ENCODE measurements around the gene MED27. TPM values are rescaled to one million over a fixed set of nuclear protein-coding genes. Genes with fewer than 3 reads are reported as not detected.

MED27 gene
- total RNA-seq, 1 experiment from 2014 or later, result 38.4 TPM

DNA sequence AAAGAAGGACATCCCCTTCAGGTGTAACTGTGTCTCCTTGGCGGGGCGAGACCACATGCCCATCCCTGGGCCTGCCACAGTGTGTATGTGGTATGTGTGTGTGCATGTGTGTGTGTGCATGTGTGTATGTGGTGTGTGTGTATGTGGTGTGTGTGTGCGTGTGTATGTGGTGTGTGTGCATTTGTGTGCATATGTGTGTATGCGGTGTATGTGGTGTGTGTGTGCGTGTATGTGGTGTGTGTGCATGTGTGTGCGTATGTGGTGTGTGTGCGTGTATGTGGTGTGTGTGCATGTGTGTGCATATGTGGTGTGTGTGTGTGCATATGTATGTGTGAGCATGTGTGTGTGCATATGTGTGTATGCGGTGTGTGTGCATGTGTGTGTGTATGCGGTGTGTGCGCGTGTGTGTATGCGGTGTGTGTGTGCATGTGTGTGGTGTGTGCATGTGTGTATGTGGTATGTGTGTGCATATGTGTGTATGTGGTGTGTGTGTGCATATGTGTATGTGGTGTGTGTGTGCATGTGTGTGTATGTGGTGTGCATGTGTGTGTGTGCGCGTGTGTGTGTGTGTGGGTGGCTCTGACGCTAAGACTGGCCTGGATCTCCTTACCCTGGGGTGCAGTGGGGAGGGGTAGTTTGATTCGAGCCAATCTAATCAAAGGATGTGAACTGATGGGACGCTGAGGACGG, 231.9 kb downstream of the MED27 start:
- H3K27me3 ChIP-seq (ENCODE audit: low read length), result no peaks in the 10 kb centered on the region
- no peaks in the 10 kb centered on the region for H3F3A ChIP-seq (ENCODE audit: low read length, unreplicated experiment)
- TF ChIP-seq, protein P1, sequence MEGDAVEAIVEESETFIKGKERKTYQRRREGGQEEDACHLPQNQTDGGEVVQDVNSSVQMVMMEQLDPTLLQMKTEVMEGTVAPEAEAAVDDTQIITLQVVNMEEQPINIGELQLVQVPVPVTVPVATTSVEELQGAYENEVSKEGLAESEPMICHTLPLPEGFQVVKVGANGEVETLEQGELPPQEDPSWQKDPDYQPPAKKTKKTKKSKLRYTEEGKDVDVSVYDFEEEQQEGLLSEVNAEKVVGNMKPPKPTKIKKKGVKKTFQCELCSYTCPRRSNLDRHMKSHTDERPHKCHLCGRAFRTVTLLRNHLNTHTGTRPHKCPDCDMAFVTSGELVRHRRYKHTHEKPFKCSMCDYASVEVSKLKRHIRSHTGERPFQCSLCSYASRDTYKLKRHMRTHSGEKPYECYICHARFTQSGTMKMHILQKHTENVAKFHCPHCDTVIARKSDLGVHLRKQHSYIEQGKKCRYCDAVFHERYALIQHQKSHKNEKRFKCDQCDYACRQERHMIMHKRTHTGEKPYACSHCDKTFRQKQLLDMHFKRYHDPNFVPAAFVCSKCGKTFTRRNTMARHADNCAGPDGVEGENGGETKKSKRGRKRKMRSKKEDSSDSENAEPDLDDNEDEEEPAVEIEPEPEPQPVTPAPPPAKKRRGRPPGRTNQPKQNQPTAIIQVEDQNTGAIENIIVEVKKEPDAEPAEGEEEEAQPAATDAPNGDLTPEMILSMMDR (conservative IDR thresholded peaks at IDR 0.05; ENCODE audit: low read depth, low read length), result no peak
- TF ChIP-seq EZH2phosphoT487 (IDR thresholded peaks at IDR 0.05; ENCODE audit: borderline replicate concordance, low read length), result no peak
- TF ChIP-seq EZH2 (IDR thresholded peaks at IDR 0.05; ENCODE audit: low read length, unreplicated experiment), result no peak
- no TSS peak for BruUV-seq (replicated peaks)
- no peaks in the 10 kb centered on the region for H3K4me1 ChIP-seq (ENCODE audit: insufficient read depth, low read length)
- H3K9ac ChIP-seq (ENCODE audit: low read length), result no peak overlapping the region
- H3K27ac ChIP-seq (ENCODE audit: low read length), result no peak overlapping the region
- no peaks in the 10 kb centered on the region for H3K36me3 ChIP-seq (ENCODE audit: low read depth, low read length)
- ATAC-seq (no peak), DNase-seq (no peak)
- ChIA-PET POLR2A (ENCODE audit: unreplicated experiment) (no interaction called here), CTCF (no interaction called here)
- no peaks in the 10 kb centered on the region for H3K9me2 ChIP-seq (replicated peaks; ENCODE audit: low read length)
- intact Hi-C loops (cut with micrococcal nuclease), result no loop called here
- no peaks in the 10 kb centered on the region for H3K9me3 ChIP-seq (ENCODE audit: low read length)
- H3K4me3 ChIP-seq (ENCODE audit: low read length), result no peak overlapping the region
- no peak overlapping the region for H3K4me2 ChIP-seq (ENCODE audit: low read length)
- H4K20me1 ChIP-seq (ENCODE audit: low read length), result no peaks in the 10 kb centered on the region
- H2AFZ ChIP-seq (ENCODE audit: low read length), result no peak overlapping the region
- no peaks in the 10 kb centered on the region for H3K79me2 ChIP-seq (ENCODE audit: low read length)

DNA sequence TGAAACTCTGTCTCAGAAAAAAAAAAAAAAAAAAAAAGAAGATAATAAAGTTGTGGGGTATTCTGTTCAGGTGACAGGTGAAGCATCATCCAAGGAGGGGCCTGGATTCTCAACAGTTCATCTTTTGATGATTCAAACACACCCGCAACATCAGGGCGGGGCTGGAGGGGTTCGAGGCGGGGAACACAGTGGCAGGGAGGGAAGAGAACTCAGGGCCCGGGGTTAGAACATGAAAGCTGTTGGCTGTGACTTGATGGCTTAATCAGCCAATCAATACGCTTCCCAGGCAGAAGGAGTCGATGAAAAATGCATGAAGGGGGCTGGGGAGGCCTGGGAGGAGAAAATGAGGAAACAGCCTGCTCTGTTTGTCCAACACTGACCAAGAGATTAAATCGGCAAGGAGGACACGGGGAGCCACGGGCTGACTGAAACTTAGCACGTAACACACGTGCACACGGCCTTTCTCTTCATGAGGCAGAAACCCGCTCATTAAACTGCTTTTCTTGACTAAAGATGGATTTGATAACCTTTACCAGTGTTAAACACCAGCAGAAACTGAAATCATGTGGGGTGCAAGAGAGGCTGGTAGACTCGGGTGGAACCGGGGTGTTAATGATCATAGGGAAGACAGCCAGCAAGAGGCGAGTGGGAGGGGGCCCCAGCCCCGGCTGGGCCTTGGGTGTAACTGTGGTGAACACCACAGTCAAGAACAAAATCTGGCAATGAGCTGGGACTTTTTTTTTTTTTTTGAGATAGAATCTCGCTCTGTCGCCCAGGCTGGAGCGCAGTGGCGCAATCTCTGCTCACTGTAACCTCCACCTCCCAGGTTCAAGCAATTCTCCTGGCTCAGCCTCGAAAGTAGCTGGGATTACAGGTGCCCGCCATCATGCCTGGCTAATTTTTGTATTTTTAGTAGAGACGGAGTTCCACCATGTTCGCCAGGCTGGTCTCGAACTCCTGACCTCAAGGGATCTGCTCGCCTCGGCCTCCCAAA, 234.1 kb downstream of the MED27 start:
- intact Hi-C loops (cut with micrococcal nuclease), result no loop called here
- Histone ChIP-seq H3K27ac (ENCODE audit: low read length) (no peak overlapping the region), H2AFZ (ENCODE audit: low read length) (no peak overlapping the region), H4K20me1 (ENCODE audit: low read length) (no peaks in the 10 kb centered on the region), H3K27me3 (ENCODE audit: low read length) (no peaks in the 10 kb centered on the region), H3K4me1 (ENCODE audit: insufficient read depth, low read length) (no peaks in the 10 kb centered on the region), H3K9me3 (ENCODE audit: low read length) (no peaks in the 10 kb centered on the region), H3K9me2 (replicated peaks; ENCODE audit: low read length) (no peaks in the 10 kb centered on the region), H3K4me3 (ENCODE audit: low read length) (no peak overlapping the region), H3K4me2 (ENCODE audit: low read length) (no peak overlapping the region), H3F3A (ENCODE audit: low read length, unreplicated experiment) (no peaks in the 10 kb centered on the region), H3K36me3 (ENCODE audit: low read depth, low read length) (no peaks in the 10 kb centered on the region), H3K79me2 (ENCODE audit: low read length) (no peaks in the 10 kb centered on the region), H3K9ac (ENCODE audit: low read length) (no peak overlapping the region)
- ATAC-seq (no peak), DNase-seq (no peak)
- TF ChIP-seq EZH2 (IDR thresholded peaks at IDR 0.05; ENCODE audit: low read length, unreplicated experiment) (no peak), EZH2phosphoT487 (IDR thresholded peaks at IDR 0.05; ENCODE audit: borderline replicate concordance, low read length) (no peak)
- TF ChIP-seq, protein P1 (conservative IDR thresholded peaks at IDR 0.05; ENCODE audit: low read depth, low read length), result no peak
- POLR2A ChIA-PET (ENCODE audit: unreplicated experiment), result no interaction called here
- CTCF ChIA-PET, result no interaction called here
- BruUV-seq (replicated peaks), result no TSS peak
